Fibroblast of upper back skin (primary cell): ENCODE measurements around the gene MANSC1.
"Not testable (repeated sequence)": the region's sequence is repeated elsewhere in the genome, so short reads cannot be mapped to it uniquely, and the experiment has no call there.

Experiments used
- DNase-seq: peaks from one replicate; pipeline ENCODE4 v3.0.0-alpha.2; 2013

The MANSC1 gene

DNA sequence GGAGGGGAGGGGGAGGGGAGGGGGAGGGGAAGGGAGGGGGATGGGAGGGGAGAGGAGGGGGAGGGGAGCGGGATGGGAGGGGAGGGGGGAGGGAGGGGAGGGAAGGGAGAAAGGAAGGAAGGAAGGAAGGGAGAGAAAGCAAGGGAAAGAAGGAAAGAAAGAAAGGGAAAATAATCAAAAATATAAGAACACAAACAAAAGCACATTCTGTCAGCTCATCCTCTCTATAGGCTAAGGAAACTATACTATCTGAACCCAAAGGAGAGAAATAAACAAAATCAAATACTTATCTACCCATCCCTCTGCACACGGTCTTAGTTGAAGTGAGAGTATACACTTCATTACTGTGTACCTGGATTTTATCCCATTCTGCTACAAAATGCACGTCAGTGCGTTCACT lies 26.9 kb downstream of the MANSC1 start:
- DNase-seq = no peak

DNA sequence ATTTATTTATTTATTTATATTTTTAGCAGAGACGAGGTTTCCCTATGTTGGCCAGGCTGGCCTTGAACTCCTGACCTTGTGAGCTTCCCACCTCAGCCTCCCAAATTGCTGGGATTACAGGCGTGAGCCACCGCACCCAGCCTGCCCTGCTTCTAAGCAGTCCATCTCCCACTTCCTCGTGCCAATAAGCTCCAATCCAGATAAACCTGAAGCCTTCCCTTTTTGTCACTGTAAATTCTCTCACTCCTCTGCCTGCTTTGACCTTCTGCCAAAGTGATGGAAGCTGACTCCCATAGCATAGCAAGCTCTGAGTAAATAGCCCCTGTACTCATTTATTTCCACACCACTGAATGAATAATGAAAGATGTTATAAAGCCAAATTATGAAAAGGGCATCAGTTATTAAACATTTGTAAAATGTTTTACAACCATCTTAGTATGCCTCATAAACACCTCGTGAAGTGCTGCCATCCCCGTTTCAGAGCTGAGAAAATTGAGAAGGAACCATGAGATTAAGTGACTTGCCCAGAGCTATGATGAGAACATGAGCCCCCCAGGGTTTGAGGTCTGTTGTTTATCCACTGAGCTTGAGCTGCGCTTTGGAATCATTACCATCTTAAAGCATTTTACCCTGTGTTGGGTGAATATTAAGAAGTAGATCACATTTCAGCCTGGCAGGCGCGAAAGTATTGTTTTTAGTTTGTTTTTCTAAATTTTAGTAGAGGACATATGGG lies 30.4 kb downstream of the MANSC1 start:
- DNase-seq = peak; percentile 24

DNA sequence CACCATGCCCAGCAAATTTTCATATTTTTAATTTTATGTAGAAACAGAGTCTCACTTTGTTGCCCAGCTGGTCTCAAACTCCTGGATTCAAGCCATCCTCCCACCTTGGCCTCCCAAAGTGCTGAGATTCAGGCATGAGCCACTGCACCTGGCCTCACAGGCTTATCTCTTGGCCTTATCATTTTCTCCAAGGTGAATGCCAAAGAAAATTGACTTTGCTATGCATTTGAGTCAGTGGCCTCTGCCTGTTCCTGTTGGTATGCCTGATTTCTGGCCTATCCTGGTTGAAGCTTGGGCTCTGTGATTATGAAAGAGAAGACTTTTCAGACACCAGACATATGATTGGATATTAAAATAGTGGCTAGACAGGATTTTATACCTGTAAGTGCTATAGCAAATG lies 34.2 kb downstream of the MANSC1 start:
- no peak for DNase-seq

DNA sequence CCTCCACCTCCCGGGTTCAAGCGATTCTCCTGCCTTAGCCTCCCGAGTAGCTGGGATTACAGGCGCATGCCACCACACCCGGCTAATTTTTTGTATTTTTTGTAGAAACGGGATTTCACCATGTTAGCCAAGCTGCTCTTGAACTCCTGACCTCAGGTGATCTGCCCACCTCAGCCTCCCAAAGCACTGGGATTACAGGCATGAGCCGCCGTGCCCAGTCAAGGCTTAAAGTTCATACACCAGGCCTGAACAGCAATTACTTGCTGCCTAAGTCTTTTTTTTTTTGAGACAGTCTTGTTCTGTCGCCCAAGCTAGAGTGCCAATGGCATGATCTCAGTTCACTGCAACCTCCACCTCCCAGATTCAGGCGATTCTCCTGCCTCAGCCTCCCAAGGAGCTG lies 39.3 kb downstream of the MANSC1 start:
- DNase-seq = not testable (repeated sequence)

DNA sequence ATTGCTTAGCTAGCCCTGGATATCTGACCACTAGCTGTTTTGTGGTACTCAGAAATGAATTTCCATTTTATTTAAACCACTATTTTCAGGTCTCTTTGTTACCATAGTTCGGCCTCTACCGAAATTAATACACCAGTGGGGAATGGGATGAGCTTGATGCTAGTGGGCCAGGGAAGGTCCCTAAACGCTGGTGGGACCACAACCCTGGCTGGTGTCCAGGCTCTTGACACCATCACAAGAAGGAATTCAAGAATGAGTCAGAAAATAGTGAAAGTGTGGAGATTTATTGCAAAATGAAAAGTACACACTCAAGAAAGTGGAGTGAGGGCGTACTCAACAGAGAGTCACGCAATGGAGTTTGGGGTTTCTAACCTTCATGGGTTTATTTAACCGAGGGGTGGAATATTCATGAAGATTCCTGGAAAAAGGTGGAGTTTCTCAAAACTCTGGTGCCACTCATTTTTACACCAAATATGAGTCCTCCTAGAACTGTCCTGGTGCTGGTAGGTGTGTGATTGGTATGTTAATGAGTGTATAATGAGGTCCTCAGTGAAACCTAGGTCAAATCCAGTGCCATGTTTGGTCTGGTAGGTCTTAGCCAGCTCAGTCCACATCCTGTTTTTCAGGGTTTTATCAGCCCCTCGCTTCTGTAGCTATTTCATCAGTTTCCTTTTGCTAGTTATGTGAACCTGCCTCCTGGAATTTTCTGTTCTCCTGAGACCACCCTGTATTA lies 44.3 kb downstream of the MANSC1 start:
- DNase-seq = no peak

DNA sequence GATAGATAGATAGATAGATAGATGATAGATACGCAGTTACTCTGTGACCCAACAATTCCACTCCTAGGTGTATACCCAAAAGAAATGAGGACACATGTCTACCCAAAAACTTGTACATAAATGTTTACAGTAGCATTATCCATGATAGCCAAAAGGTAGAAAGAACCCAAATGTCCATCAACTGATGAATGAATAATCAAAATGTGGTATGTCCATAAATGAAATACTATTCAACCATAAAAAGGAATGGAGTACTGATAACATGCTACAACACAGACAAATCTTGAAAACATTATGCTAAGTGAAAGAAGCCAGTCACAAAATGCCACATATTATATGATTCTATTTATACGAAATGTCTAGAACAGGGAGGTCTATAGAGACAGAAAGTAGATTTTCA lies 47.1 kb downstream of the MANSC1 start:
- DNase-seq = no peak

DNA sequence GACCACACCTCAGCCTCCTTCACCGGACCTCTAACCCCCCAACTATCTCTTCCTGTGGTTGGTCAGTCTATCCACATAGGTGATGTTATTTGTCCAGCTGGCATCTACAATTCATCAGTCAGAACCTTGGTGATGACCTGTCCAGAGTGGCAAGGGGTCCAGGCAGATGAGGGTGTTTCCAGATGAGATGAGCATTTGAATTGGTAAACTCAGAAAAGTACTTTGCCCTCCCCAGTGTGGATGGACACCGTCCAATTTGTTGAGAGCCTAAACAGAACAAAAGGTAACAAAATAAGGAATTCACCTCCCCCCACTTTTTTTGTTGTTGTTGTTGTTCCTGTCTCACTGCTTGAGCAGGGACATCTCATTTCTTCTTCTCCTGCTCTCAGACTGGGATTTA lies 48.9 kb downstream of the MANSC1 start:
- DNase-seq = no peak

DNA sequence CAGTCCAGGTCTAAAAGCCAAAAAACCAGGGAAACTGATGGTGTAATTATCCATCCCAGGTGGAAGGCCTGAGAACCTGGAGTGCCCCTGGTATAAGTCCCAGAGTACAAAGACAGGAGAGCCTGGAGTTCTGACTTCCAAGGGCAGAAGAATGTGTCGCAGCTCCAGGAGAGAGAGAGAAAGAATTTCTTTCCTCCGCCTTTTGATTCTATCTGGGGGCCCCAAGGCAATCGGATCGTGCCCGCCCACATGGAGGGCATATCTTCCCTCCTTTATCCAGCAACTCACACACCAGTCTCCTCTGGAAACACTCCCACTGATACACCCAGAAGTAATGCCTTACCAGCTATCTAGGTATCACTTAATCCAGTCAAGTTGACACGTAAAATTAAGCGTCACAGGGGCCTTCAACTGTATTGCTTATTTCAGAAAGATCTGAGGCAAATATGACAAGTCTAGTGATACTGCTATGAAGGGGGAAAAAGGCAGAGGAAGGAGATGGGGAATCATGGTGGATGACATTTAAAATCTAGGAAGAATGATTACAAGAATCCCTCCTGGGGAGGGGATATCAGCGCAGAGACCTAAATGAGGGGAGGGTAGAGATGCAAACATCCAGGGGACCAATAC lies 52.7 kb downstream of the MANSC1 start:
- DNase-seq = no peak

DNA sequence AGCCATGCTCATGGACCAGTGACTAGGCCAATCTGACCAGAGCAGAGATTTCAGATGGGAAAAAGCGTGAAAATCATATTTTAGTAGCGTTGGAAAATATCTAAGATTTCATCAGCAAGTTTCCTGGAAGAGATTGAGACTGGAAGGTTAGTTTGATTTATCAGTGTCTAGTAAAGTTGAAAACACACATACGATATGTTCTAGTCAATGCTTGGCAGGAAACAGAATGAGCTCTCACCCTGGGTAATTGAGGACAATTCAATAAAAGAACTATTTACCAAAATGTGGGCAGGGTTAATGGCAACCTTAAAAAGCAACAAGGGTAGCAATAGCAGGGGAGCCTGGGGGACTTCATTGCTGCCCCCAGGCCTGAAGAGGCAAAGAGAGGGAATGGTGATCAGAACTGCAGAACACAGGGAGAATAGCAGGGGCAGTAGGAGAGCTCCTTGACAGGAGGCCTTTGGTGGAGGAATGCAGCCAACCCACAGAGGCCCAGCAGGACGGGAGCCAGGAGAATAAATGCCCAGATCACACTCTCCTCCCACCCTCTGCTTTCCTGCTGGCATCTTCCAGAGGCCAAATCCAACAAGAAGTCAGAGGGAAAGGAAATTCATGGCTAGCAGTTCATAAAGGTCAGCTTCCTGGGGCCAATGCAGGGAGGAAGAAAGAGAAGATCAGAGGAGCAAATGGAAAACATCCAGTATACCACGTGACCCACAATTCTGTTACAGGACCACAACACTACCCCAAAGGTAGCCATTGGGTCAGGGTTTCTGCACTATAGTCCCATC lies 55.6 kb downstream of the MANSC1 start:
- DNase-seq = peak; percentile 19

DNA sequence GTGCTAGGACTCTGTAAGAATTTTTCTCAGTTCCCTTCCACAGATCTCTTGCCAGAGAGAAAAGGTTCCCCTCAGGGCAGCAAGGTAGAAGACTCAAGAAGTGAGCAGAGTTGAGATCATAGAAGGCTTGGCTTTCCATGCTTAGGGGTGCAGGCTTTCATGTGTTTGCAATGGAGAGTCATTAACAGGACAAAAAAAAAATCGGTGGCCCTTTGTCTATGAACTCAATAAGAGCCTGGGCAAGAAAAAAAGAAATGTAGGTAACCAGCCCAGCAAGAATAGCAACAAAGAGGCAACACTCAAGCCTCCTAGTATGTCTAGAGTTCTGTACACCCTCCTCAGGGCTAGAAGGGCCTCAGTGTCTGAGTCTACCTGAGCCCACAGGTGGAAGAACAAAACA lies 59.8 kb downstream of the MANSC1 start:
- no peak for DNase-seq

DNA sequence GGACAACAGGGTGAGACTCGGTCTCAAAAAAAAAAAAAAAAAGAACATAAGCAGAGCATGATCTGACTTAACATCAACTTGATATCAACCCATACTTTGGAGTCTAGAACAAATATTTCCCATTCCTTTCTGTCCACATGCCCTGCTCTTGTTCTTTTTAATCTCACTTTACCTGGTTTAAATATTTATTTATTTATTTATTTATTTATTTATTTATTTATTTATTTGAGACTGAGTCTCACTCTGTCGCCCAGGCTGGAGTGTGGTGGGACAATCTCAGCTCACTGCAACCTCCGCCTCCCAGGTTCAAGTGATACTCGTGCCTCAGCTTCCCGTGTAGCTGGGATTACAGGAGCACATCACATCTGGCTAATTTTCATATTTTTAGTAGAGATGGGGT lies 63.6 kb downstream of the MANSC1 start:
- DNase-seq = no peak

DNA sequence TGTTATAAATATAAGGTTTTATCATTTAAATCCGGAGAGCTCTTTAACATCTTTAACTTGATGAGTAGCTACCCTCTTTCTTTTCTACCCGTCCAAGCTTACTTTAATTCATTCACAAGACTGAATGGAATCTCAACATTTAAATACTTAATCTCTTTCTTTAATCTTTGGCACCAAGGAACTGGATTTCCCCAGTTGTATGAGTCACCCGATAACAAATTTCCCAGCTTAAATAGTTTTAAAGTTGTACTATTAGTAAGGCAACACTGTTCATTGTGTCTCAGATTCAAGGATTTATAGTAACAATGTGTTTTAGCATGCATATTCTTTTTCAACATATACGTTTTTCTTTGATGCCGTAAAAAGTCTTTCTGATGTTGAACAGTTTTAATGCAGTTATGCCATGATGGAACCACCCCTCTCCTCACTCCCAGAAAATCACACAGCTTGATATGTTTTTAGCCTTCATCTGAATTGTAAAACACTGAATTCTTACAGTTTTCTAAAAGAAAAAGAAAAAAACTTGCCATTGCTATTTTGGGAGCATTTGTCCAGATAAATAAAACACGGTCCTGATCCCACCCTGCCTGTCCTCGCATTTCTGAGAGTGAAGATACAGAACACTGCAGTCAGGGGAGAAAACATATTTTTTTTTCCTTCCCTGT lies 67.1 kb downstream of the MANSC1 start:
- DNase-seq = peak; percentile 74

DNA sequence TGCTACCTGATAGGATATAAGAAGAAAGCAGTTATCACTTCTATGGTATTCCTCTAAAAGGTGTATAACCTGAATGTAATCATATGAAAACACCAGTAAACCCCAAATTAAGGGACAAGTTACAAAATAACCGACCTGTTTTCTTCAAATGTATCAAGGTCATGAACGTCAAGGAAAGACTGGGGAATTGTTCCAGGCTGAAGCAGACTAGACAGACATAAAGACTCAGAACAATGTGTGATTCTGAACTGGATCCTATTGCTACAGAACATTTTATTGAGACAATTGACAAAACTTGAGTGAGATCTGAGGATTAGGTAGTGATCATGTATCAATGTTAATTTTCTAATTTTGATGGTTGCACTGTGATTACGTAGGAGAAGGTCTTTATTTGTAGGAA lies 67.8 kb downstream of the MANSC1 start:
- DNase-seq = no peak

DNA sequence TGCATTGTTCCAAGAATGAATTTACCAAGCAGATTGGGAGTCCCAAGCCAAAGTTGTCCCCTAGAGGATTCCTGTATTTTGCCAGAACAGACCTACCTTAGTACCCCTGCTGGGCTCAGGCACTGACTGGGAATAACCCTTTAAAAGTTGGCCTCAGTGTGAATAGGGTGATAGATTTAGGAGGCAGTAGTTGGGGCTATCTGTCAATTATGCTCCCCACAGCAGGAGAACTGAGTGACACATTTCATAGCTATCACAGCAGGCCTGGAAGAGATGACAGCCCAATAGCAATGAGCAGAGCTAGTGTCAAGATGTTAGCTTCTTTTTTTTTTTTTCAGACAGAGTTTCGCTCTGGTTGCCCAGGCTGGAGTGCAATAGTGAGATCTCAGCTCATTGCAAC lies 68.9 kb downstream of the MANSC1 start:
- no peak for DNase-seq

DNA sequence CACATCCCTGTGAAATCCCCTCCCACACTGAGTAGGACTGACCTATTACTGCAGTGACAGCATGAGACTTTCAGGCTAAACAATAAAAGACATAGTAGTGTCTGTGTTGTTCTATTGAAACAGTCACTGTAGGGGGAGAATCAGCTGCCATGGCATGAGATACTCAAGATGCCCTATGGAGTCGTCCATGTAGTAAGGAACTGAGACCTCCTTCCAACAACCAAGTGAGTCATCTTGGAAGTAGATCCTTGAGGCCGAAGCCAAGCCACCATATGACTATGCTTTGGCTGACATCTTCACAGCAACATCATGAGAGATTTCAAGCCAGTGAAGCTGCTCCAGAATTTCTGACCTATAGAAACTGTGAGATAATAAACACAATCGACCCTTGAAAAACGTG lies 71.1 kb downstream of the MANSC1 start:
- peak; percentile 37 for DNase-seq
